ENCODE data around the gene SASH3. TPM values are rescaled to one million over a fixed set of nuclear protein-coding genes. Genes with fewer than 3 reads are reported as not detected.

Gene SASH3
- total and polyA plus RNA-seq, 8 donors, result 2.3 to 62.9 (median 4.1) TPM

GRCh38 chrX:129749069-129749468 is 30.7 kb upstream of the SASH3 start:
- no peaks in the 10 kb centered on the region for H3K9me3 ChIP-seq
- intact Hi-C loops (cut with DNase I), result no loop called here
- no peaks in the 10 kb centered on the region for H3K27me3 ChIP-seq
- TF ChIP-seq CTCF (IDR thresholded peaks at IDR 0.05), result no peak
- no peak for ATAC-seq
- H3K27ac ChIP-seq, result peak overlapping the region in 1 of 2 donors; percentile 57
- H3K4me3 ChIP-seq, result no peak overlapping the region
- no peaks in the 10 kb centered on the region for H3K36me3 ChIP-seq
- H3K4me1 ChIP-seq, result no peaks in the 10 kb centered on the region
- no peak for DNase-seq

GRCh38 chrX:129750971-129751370 is 28.8 kb upstream of the SASH3 start:
- Histone ChIP-seq H3K27ac (no peak overlapping the region), H3K4me1 (no peaks in the 10 kb centered on the region), H3K9me3 (no peaks in the 10 kb centered on the region), H3K36me3 (no peaks in the 10 kb centered on the region), H3K4me3 (no peak overlapping the region), H3K27me3 (no peaks in the 10 kb centered on the region)
- intact Hi-C loops (cut with DNase I), result no loop called here
- DNase-seq (no peak), ATAC-seq (no peak)
- TF ChIP-seq CTCF (IDR thresholded peaks at IDR 0.05), result no peak

GRCh38 chrX:129754056-129755024 is 25.4 kb upstream of the SASH3 start:
- ATAC-seq (no peak), DNase-seq (no peak)
- H3K27ac ChIP-seq, result no peak overlapping the region
- no peaks in the 10 kb centered on the region for H3K9me3 ChIP-seq
- H3K4me3 ChIP-seq, result no peak overlapping the region
- H3K4me1 ChIP-seq, result peaks cover 0 to 16% of the 10 kb centered on the region in 2 donors
- no peaks in the 10 kb centered on the region for H3K27me3 ChIP-seq
- no peak for TF ChIP-seq CTCF (IDR thresholded peaks at IDR 0.05)
- H3K36me3 ChIP-seq, result no peaks in the 10 kb centered on the region
- intact Hi-C loops (cut with DNase I), result no loop called here

- ATAC-seq, result no peak
- H3K27me3 ChIP-seq, result no peaks in the 10 kb centered on the region
- H3K9me3 ChIP-seq, result no peaks in the 10 kb centered on the region
- no peak for DNase-seq
- H3K36me3 ChIP-seq, result no peaks in the 10 kb centered on the region
- no peak overlapping the region for H3K4me3 ChIP-seq
- no peak for TF ChIP-seq CTCF (IDR thresholded peaks at IDR 0.05)
- intact Hi-C loops (cut with DNase I), result no loop called here
- peaks cover 0 to 30% of the 10 kb centered on the region in 2 donors for H3K4me1 ChIP-seq
- H3K27ac ChIP-seq, result no peak overlapping the region
Measured at GRCh38 chrX:129755779-129756650, 23.7 kb upstream of the SASH3 start.
